ENCODE measurements around the gene KIF26B.

GRCh38 chr1:245694753-245695195 is 540.0 kb downstream of the KIF26B start:
- TF ChIP-seq CTCF (IDR thresholded peaks at IDR 0.05; ENCODE audit: poor library complexity, severe bottlenecking) (no peak), TAF1 (IDR thresholded peaks at IDR 0.05; ENCODE audit: low read depth) (no peak), POLR2AphosphoS5 (IDR thresholded peaks at IDR 0.05) (no peak), EZH2 (IDR thresholded peaks at IDR 0.05; ENCODE audit: borderline replicate concordance, insufficient read depth, low read length, poor library complexity, severe bottlenecking) (no peak), EP300 (conservative IDR thresholded peaks at IDR 0.05; ENCODE audit: poor library complexity, severe bottlenecking) (no peak), RAD21 (conservative IDR thresholded peaks at IDR 0.05) (no peak), REST (IDR thresholded peaks at IDR 0.05; ENCODE audit: borderline replicate concordance) (no peak), SMC3 (conservative IDR thresholded peaks at IDR 0.05; ENCODE audit: poor library complexity) (no peak)

All from neural cell (in vitro differentiated cells).